WTC11 (cell line): ENCODE measurements around the gene CSF1. TPM values are rescaled to one million over a fixed set of nuclear protein-coding genes. Genes with fewer than 3 reads are reported as not detected.

Experiments
- ATAC-seq: fragments of 200-7000 bp; cut with Tn5 transposase; 2 replicates; pipeline ENCODE4 v1.10.0; 2021; ENCODE audit warnings: mild to moderate bottlenecking, moderate library complexity
- CTCF ChIA-PET: fragments of 300-600 bp; sonication (Branson Sonifier 250); formaldehyde crosslinking; loops from one replicate; lab custom pipeline; 2021; ENCODE audit warnings: antibody characterized with exemption; lab: Charles Lee
- POLR2A ChIA-PET: fragments of 350-600 bp; sonication (Branson Sonifier 250); formaldehyde crosslinking; loops from one replicate; lab custom pipeline; 2021; ENCODE audit warnings: antibody characterized with exemption; lab: Charles Lee
- DNase-seq: peaks from one replicate; pipeline ENCODE4 v3.0.0; 2021; ENCODE audit warnings: low spot score
- H3K27ac Mint-ChIP-seq: 2 replicates; pipeline ENCODE4 v1.8.0; 2021; ENCODE audit warnings: mixed read lengths
- H3K27me3 Mint-ChIP-seq: 2 replicates; pipeline ENCODE4 v1.8.0; 2021; ENCODE audit warnings: low read depth, mild to moderate bottlenecking, moderate library complexity, mixed read lengths
- H3K36me3 Mint-ChIP-seq: 2 replicates; pipeline ENCODE4 v1.8.0; 2021; ENCODE audit warnings: mixed read lengths
- H3K4me1 Mint-ChIP-seq: 2 replicates; pipeline ENCODE4 v1.8.0; 2022; ENCODE audit warnings: mixed read lengths
- H3K4me3 Mint-ChIP-seq: 2 replicates; pipeline ENCODE4 v1.8.0; 2021; ENCODE audit warnings: mild to moderate bottlenecking, moderate library complexity, mixed read lengths
- H3K9me3 Mint-ChIP-seq: 2 replicates; pipeline ENCODE4 v1.8.0; 2021; ENCODE audit warnings: mixed read lengths
- ARID4B ChIP-seq: sonication (generic); formaldehyde crosslinking; IDR thresholded peaks from 2 replicates; pipeline ENCODE4 v1.8.0; 2023; ENCODE audit warnings: missing genetic modification reagents, mild to moderate bottlenecking, borderline replicate concordance
- ATF1 ChIP-seq: sonication (generic); formaldehyde crosslinking; IDR thresholded peaks from 2 replicates; pipeline ENCODE4 v1.8.1; 2023; ENCODE audit warnings: mild to moderate bottlenecking, moderate library complexity, missing genetic modification reagents
- FOXP1 ChIP-seq: sonication (generic); formaldehyde crosslinking; IDR thresholded peaks from 2 replicates; pipeline ENCODE4 v1.8.0; 2022; ENCODE audit warnings: missing genetic modification reagents, mild to moderate bottlenecking, moderate library complexity, borderline replicate concordance
- GABPB1 ChIP-seq: sonication (generic); formaldehyde crosslinking; IDR thresholded peaks from 2 replicates; pipeline ENCODE4 v1.8.1; 2023; ENCODE audit warnings: mild to moderate bottlenecking, missing genetic modification reagents
- JAZF1 ChIP-seq: fragments of 250-450 bp; sonication (Bioruptor Pico); IDR thresholded peaks from 2 replicates; pipeline ENCODE4 v1.9.0; 2021; ENCODE audit warnings: moderate library complexity, mild to moderate bottlenecking, inconsistent platforms
- MYBL2 ChIP-seq: sonication (generic); formaldehyde crosslinking; IDR thresholded peaks from 2 replicates; pipeline ENCODE4 v1.8.1; 2023; ENCODE audit warnings: mild to moderate bottlenecking, moderate library complexity, missing genetic modification reagents
- NFATC4 ChIP-seq: fragments of 250-450 bp; sonication (Bioruptor Pico); IDR thresholded peaks from 2 replicates; pipeline ENCODE4 v1.9.0; 2021; ENCODE audit warnings: mild to moderate bottlenecking
- NR3C1 ChIP-seq: sonication (generic); formaldehyde crosslinking; conservative IDR thresholded peaks from 2 replicates; pipeline ENCODE4 v1.8.1; 2023; ENCODE audit warnings: low read depth, mild to moderate bottlenecking, missing genetic modification reagents
- OVOL2 ChIP-seq: fragments of 250-450 bp; sonication (Bioruptor Pico); IDR thresholded peaks from 2 replicates; pipeline ENCODE4 v1.9.0; 2021; ENCODE audit warnings: mild to moderate bottlenecking, borderline replicate concordance
- PRRX2 ChIP-seq: fragments of 250-450 bp; sonication (Bioruptor Pico); IDR thresholded peaks from 2 replicates; pipeline ENCODE4 v1.8.0; 2021; ENCODE audit warnings: mild to moderate bottlenecking
- SMAD4 ChIP-seq: sonication (generic); formaldehyde crosslinking; IDR thresholded peaks from 2 replicates; pipeline ENCODE4 v1.8.0; 2022; ENCODE audit warnings: mild to moderate bottlenecking, missing genetic modification reagents
- TEAD1 ChIP-seq: sonication (generic); formaldehyde crosslinking; IDR thresholded peaks from 2 replicates; pipeline ENCODE4 v1.8.0; 2022; ENCODE audit warnings: mild to moderate bottlenecking, missing genetic modification reagents
- ZNF138 ChIP-seq: sonication (generic); formaldehyde crosslinking; conservative IDR thresholded peaks from 2 replicates; pipeline ENCODE4 v1.8.1; 2022; ENCODE audit warnings: mild to moderate bottlenecking, moderate library complexity, missing genetic modification reagents
- ZNF232 ChIP-seq: sonication (generic); formaldehyde crosslinking; IDR thresholded peaks from 2 replicates; pipeline ENCODE4 v1.8.0; 2022; ENCODE audit warnings: mild to moderate bottlenecking, missing genetic modification reagents
- ZNF281 ChIP-seq: sonication (generic); formaldehyde crosslinking; IDR thresholded peaks from 2 replicates; pipeline ENCODE4 v1.8.0; 2023; ENCODE audit warnings: mild to moderate bottlenecking, missing genetic modification reagents
- ZNF425 ChIP-seq: fragments of 250-450 bp; sonication (Bioruptor Pico); conservative IDR thresholded peaks from 2 replicates; pipeline ENCODE4 v1.9.0; 2021; ENCODE audit warnings: mild to moderate bottlenecking
- ZNF671 ChIP-seq: fragments of 250-450 bp; sonication (Bioruptor Pico); IDR thresholded peaks from 2 replicates; pipeline ENCODE4 v1.8.0; 2021; ENCODE audit warnings: mild to moderate bottlenecking
- total RNA-seq: library from RNA; stranded (reverse); gene quantifications from 3 replicates; pipeline ENCODE4 v1.2.3, GENCODE V29; 2021
- TF ChIP-seq, protein P1 (sequence below): fragments of 250-450 bp; sonication (Bioruptor Pico); IDR thresholded peaks from 2 replicates; pipeline ENCODE4 v1.9.0; 2021; ENCODE audit warnings: mild to moderate bottlenecking
- TF ChIP-seq, protein P2 (sequence below): sonication (generic); formaldehyde crosslinking; IDR thresholded peaks from 2 replicates; pipeline ENCODE4 v1.8.1; 2022; ENCODE audit warnings: mild to moderate bottlenecking, moderate library complexity, missing genetic modification reagents
- TF ChIP-seq, protein P3 (sequence below): sonication (generic); formaldehyde crosslinking; IDR thresholded peaks from 2 replicates; pipeline ENCODE4 v1.8.0; 2022; ENCODE audit warnings: mild to moderate bottlenecking, missing genetic modification reagents
- TF ChIP-seq, protein P4 (sequence below): fragments of 200-600 bp; IDR thresholded peaks from 2 replicates; pipeline ENCODE4 v1.8.0; 2022; ENCODE audit warnings: antibody characterized with exemption
- TF ChIP-seq, protein P5 (sequence below): sonication (generic); formaldehyde crosslinking; IDR thresholded peaks from 2 replicates; pipeline ENCODE4 v1.8.1; 2022; ENCODE audit warnings: mild to moderate bottlenecking, missing genetic modification reagents, moderate library complexity, borderline replicate concordance

Gene CSF1
- total RNA-seq, 1 experiment from 2014 or later, result 3.0 TPM

DNA sequence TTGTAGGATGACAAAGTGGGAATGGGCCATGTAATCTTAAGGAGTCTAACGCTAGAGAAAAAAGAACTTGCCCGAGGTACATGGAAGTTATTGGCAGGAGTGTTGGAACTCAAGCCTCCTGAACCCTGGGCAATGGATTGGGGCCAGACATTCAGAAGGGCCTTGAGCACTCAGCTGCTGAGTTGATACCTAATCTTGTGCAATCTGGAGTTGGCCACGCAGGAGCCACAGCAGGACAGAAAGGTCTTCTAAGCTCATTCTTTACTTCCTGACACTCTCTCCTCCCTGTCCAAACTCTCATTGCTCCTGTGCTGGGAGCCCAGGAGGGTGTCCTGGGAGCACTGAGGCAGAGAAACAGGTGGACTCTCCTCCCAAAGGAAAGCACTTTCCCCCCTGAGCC is 25.1 kb upstream of the CSF1 start (continued):
- TF ChIP-seq FOXP1, result no peak

- ChIA-PET POLR2A (no interaction called here), CTCF (interaction anchor here (1.1 kb wide), 1 partner anchor 34 kb away, joined by 3 read pairs; no protein-coding TSS in a partner anchor)
- no peaks in the 10 kb centered on the region for H3K9me3 Mint-ChIP-seq
- TF ChIP-seq, protein P1, sequence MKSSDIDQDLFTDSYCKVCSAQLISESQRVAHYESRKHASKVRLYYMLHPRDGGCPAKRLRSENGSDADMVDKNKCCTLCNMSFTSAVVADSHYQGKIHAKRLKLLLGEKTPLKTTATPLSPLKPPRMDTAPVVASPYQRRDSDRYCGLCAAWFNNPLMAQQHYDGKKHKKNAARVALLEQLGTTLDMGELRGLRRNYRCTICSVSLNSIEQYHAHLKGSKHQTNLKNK, result no peak
- TF ChIP-seq ZNF425 (CRISPR knock-in tag) (no peak), NFATC4 (CRISPR knock-in tag) (no peak), JAZF1 (CRISPR knock-in tag) (no peak), PRRX2 (no peak), OVOL2 (CRISPR knock-in tag) (no peak), ZNF671 (no peak), ATF1 (no peak), ZNF232 (CRISPR knock-in tag) (no peak), SMAD4 (CRISPR knock-in tag) (no peak), NR3C1 (CRISPR knock-in tag) (no peak), GABPB1 (CRISPR knock-in tag) (no peak), TEAD1 (CRISPR knock-in tag) (no peak), ZNF138 (CRISPR knock-in tag) (no peak)
- TF ChIP-seq, protein P2, sequence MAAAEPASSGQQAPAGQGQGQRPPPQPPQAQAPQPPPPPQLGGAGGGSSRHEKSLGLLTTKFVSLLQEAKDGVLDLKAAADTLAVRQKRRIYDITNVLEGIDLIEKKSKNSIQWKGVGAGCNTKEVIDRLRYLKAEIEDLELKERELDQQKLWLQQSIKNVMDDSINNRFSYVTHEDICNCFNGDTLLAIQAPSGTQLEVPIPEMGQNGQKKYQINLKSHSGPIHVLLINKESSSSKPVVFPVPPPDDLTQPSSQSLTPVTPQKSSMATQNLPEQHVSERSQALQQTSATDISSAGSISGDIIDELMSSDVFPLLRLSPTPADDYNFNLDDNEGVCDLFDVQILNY, result no peak
- TF ChIP-seq, protein P3, sequence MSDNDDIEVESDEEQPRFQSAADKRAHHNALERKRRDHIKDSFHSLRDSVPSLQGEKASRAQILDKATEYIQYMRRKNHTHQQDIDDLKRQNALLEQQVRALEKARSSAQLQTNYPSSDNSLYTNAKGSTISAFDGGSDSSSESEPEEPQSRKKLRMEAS (CRISPR knock-in tag), result no peak
- TF ChIP-seq, protein P4, sequence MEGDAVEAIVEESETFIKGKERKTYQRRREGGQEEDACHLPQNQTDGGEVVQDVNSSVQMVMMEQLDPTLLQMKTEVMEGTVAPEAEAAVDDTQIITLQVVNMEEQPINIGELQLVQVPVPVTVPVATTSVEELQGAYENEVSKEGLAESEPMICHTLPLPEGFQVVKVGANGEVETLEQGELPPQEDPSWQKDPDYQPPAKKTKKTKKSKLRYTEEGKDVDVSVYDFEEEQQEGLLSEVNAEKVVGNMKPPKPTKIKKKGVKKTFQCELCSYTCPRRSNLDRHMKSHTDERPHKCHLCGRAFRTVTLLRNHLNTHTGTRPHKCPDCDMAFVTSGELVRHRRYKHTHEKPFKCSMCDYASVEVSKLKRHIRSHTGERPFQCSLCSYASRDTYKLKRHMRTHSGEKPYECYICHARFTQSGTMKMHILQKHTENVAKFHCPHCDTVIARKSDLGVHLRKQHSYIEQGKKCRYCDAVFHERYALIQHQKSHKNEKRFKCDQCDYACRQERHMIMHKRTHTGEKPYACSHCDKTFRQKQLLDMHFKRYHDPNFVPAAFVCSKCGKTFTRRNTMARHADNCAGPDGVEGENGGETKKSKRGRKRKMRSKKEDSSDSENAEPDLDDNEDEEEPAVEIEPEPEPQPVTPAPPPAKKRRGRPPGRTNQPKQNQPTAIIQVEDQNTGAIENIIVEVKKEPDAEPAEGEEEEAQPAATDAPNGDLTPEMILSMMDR, result no peak
- TF ChIP-seq, protein P5, sequence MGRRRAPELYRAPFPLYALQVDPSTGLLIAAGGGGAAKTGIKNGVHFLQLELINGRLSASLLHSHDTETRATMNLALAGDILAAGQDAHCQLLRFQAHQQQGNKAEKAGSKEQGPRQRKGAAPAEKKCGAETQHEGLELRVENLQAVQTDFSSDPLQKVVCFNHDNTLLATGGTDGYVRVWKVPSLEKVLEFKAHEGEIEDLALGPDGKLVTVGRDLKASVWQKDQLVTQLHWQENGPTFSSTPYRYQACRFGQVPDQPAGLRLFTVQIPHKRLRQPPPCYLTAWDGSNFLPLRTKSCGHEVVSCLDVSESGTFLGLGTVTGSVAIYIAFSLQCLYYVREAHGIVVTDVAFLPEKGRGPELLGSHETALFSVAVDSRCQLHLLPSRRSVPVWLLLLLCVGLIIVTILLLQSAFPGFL, result no peak
- DNase-seq (no peak), ATAC-seq (no peak)
- no peaks in the 10 kb centered on the region for H3K36me3 Mint-ChIP-seq
- H3K27ac Mint-ChIP-seq, result no peak overlapping the region
- peaks cover 15% of the 10 kb centered on the region for H3K4me1 Mint-ChIP-seq
- H3K27me3 Mint-ChIP-seq, result no peaks in the 10 kb centered on the region
- H3K4me3 Mint-ChIP-seq, result no peak overlapping the region
Measured at GRCh38 chr1:109886827-109887226, 23.8 kb upstream of the CSF1 start.

DNA sequence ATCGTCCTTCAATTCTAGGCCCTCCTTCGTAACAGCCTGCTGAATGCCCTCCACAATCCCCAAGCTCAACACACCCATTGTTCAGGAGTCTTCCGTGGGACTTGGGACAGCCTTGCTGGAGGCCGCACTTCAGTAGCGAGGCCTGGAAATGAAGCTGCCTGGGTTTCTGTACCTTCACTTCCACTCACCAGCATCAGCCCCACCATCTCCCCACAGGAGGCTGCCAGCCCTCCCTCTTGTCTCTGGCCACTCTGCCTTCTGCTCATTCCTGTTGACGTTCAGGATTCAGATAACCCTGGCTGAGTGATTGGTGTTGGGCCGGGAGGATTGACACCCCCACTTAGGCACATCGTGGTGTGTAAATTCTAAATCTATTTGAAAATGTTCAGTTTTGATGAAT is 23.4 kb upstream of the CSF1 start:
- ChIA-PET POLR2A (no interaction called here), CTCF (interaction anchor here (1.1 to 1.3 kb wide), 3 partner anchors 33 to 120 kb away, joined by 3 read pairs; no protein-coding TSS in a partner anchor)
- no peak for ATAC-seq
- Mint-ChIP-seq H3K4me1 (peaks cover 13% of the 10 kb centered on the region), H3K27ac (no peak overlapping the region), H3K4me3 (no peak overlapping the region), H3K9me3 (no peaks in the 10 kb centered on the region), H3K27me3 (no peaks in the 10 kb centered on the region), H3K36me3 (no peaks in the 10 kb centered on the region)
- DNase-seq, result no peak
- TF ChIP-seq ZNF281 (CRISPR knock-in tag), result no peak
- no peak for TF ChIP-seq ARID4B (CRISPR knock-in tag)
- no peak for TF ChIP-seq MYBL2 (CRISPR knock-in tag)
